Neural progenitor cell (in vitro differentiated cells): ENCODE measurements around the gene NME4.

Source experiments
- CTCF ChIP-seq: fragments of 200-600 bp; sonication (generic); IDR thresholded peaks from 2 replicates; pipeline ENCODE4 v1.5.1; 2017; ENCODE audit warnings: antibody characterized with exemption, mild to moderate bottlenecking
- EZH2 ChIP-seq: fragments of 200-600 bp; sonication (generic); IDR thresholded peaks from 2 replicates; pipeline ENCODE4 v1.6.1; 2017; ENCODE audit warnings: antibody characterized with exemption, mild to moderate bottlenecking, moderate library complexity
- EZH2phosphoT487 ChIP-seq: fragments of 200-600 bp; sonication (generic); IDR thresholded peaks from 2 replicates; pipeline ENCODE4 v1.6.1; 2017; ENCODE audit warnings: antibody characterized with exemption

- TF ChIP-seq CTCF, result no peak
- no peak for TF ChIP-seq EZH2
- no peak for TF ChIP-seq EZH2phosphoT487
These were observed 24.6 kb upstream of the NME4 start for GRCh38 chr16:372302-372983.
